ENCODE data around the gene ST3GAL6.

ST3GAL6 gene

GRCh38 chr3:98740324-98740723 lies 22.8 kb upstream of the ST3GAL6 start:
- no peak for DNase-seq (ENCODE audit: low read depth)

GRCh38 chr3:98741121-98741716 lies 21.9 kb upstream of the ST3GAL6 start:
- DNase-seq (ENCODE audit: low read depth) = no peak

- DNase-seq (ENCODE audit: low read depth) = no peak
These were observed 20.1 kb upstream of the ST3GAL6 start for GRCh38 chr3:98743071-98743470.

GRCh38 chr3:98744283-98744682 lies 18.9 kb upstream of the ST3GAL6 start:
- no peak for DNase-seq (ENCODE audit: low read depth)

- no peak for DNase-seq (ENCODE audit: low read depth)
These were observed 17.4 kb upstream of the ST3GAL6 start for GRCh38 chr3:98745718-98746117.

- DNase-seq (ENCODE audit: low read depth) = no peak
These were observed 17.0 kb upstream of the ST3GAL6 start for GRCh38 chr3:98746122-98746521.

GRCh38 chr3:98746882-98747281 lies 16.3 kb upstream of the ST3GAL6 start:
- DNase-seq (ENCODE audit: low read depth) = no peak

- no peak for DNase-seq (ENCODE audit: low read depth)
These were observed 12.7 kb upstream of the ST3GAL6 start for GRCh38 chr3:98750276-98750919.

- DNase-seq (ENCODE audit: low read depth) = no peak
These were observed 8.7 kb upstream of the ST3GAL6 start for GRCh38 chr3:98754483-98754882.

- DNase-seq (ENCODE audit: low read depth) = no peak
These were observed 7.5 kb upstream of the ST3GAL6 start for GRCh38 chr3:98755601-98756000.

GRCh38 chr3:98759629-98760028 lies 3.5 kb upstream of the ST3GAL6 start:
- DNase-seq (ENCODE audit: low read depth) = no peak

GRCh38 chr3:98761643-98762229 lies 1.4 kb upstream of the ST3GAL6 start:
- DNase-seq (ENCODE audit: low read depth) = no peak

GRCh38 chr3:98763819-98764418 lies 779 bp downstream of the ST3GAL6 start:
- no peak for DNase-seq (ENCODE audit: low read depth)

GRCh38 chr3:98764472-98764884 lies 1.3 kb downstream of the ST3GAL6 start:
- no peak for DNase-seq (ENCODE audit: low read depth)

GRCh38 chr3:98765721-98766120 lies 2.6 kb downstream of the ST3GAL6 start:
- no peak for DNase-seq (ENCODE audit: low read depth)

- no peak for DNase-seq (ENCODE audit: low read depth)
These were observed 3.8 kb downstream of the ST3GAL6 start for GRCh38 chr3:98766924-98767323.

- no peak for DNase-seq (ENCODE audit: low read depth)
These were observed 5.8 kb downstream of the ST3GAL6 start for GRCh38 chr3:98768961-98769360.

GRCh38 chr3:98769448-98769847 lies 6.3 kb downstream of the ST3GAL6 start:
- DNase-seq (ENCODE audit: low read depth) = no peak

- no peak for DNase-seq (ENCODE audit: low read depth)
These were observed 7.3 kb downstream of the ST3GAL6 start for GRCh38 chr3:98770261-98771039.

GRCh38 chr3:98772022-98772421 lies 8.9 kb downstream of the ST3GAL6 start:
- DNase-seq (ENCODE audit: low read depth) = no peak

- DNase-seq (ENCODE audit: low read depth) = no peak
These were observed 12.5 kb downstream of the ST3GAL6 start for GRCh38 chr3:98775459-98776139.

- no peak for DNase-seq (ENCODE audit: low read depth)
These were observed 13.0 kb downstream of the ST3GAL6 start for GRCh38 chr3:98776140-98776493.
